Thoracic aorta (tissue), 2 donors: ENCODE measurements around the gene ZBTB24. TPM values are rescaled to one million over a fixed set of nuclear protein-coding genes. Genes with fewer than 3 reads are reported as not detected.

ENCODE experiments used
- ATAC-seq: fragments of 150-250 bp; one replicate; pipeline ENCODE4 v1.8.0; 2017; ENCODE audit warnings: low read depth; ENCODE audit not compliant: insufficient number of reproducible peaks, low FRiP score
- DNase-seq: peaks from one replicate; pipeline ENCODE4 v3.0.0-alpha.2; 2020; ENCODE audit warnings: low spot score
- H3K27ac ChIP-seq, 2 donors: fragments of 200-600 bp; sonication (generic); 1 replicate in 1 of 2; 2 replicates in 1 of 2; pipeline ENCODE4 v1.5.1; 2016; ENCODE audit warnings: mild to moderate bottlenecking in 2 of 2, moderate library complexity in 2 of 2
- H3K27me3 ChIP-seq: fragments of 200-600 bp; sonication (generic); replicated peaks from 2 replicates; pipeline ENCODE4 v1.6.0; 2016; ENCODE audit warnings: mild to moderate bottlenecking; ENCODE audit not compliant: insufficient read depth
- H3K36me3 ChIP-seq: fragments of 200-600 bp; sonication (generic); one replicate; pipeline ENCODE4 v1.5.1; 2016
- H3K4me1 ChIP-seq, 2 donors: fragments of 200-600 bp; sonication (generic); 1 replicate in 1 of 2; 2 replicates in 1 of 2; pipeline versions ENCODE4 v1.5.1 to v1.6.0; 2016; ENCODE audit warnings: low read depth in 2 of 2, mild to moderate bottlenecking in 1 of 2; ENCODE audit not compliant: control insufficient read depth in 1 of 2
- H3K4me3 ChIP-seq: fragments of 200-600 bp; sonication (generic); 2 replicates; pipeline ENCODE4 v1.5.1; 2016; ENCODE audit warnings: mild to moderate bottlenecking
- H3K9me3 ChIP-seq: fragments of 200-600 bp; sonication (generic); 2 replicates; pipeline ENCODE4 v1.5.1; 2016
- CTCF ChIP-seq: fragments of 200-600 bp; sonication (generic); IDR thresholded peaks from one replicate; pipeline ENCODE4 v1.5.1; 2019; ENCODE audit warnings: antibody characterized with exemption
- total RNA-seq, 2 donors: library from RNA; depleted of rRNA; stranded (reverse); fragments of >200 nt; gene quantifications; one replicate each; pipeline versions ENCODE4 v1.1.0 to v1.2.3, GENCODE V29; 2016

The ZBTB24 gene
- total RNA-seq, 2 donors from 2014 or later: 3.2 to 9.5 TPM

- DNase-seq: no peak
- peak; percentile 44 for TF ChIP-seq CTCF
- peak; percentile 41 for ATAC-seq
- peak within 1 kb of the TSS; percentile 95 for H3K4me3 ChIP-seq
- H3K4me1 ChIP-seq: peaks cover 9 to 31% of the 10 kb centered on the region in 2 donors
- H3K27ac ChIP-seq: peak within 1 kb of the TSS; percentile 73 to 90
- no peaks in the 10 kb centered on the region for H3K9me3 ChIP-seq
- H3K27me3 ChIP-seq: no peaks in the 10 kb centered on the region
- peaks cover 9% of the 10 kb centered on the region for H3K36me3 ChIP-seq
Measured at GRCh38 chr6:109455437-109456110, 27.4 kb downstream of the ZBTB24 start, which contains the start of gene MICAL1. TSS of gene MICAL1 (minus strand) at chr6:109455772. CDS start at chr6:109454196, 1,576 bp downstream.

DNA sequence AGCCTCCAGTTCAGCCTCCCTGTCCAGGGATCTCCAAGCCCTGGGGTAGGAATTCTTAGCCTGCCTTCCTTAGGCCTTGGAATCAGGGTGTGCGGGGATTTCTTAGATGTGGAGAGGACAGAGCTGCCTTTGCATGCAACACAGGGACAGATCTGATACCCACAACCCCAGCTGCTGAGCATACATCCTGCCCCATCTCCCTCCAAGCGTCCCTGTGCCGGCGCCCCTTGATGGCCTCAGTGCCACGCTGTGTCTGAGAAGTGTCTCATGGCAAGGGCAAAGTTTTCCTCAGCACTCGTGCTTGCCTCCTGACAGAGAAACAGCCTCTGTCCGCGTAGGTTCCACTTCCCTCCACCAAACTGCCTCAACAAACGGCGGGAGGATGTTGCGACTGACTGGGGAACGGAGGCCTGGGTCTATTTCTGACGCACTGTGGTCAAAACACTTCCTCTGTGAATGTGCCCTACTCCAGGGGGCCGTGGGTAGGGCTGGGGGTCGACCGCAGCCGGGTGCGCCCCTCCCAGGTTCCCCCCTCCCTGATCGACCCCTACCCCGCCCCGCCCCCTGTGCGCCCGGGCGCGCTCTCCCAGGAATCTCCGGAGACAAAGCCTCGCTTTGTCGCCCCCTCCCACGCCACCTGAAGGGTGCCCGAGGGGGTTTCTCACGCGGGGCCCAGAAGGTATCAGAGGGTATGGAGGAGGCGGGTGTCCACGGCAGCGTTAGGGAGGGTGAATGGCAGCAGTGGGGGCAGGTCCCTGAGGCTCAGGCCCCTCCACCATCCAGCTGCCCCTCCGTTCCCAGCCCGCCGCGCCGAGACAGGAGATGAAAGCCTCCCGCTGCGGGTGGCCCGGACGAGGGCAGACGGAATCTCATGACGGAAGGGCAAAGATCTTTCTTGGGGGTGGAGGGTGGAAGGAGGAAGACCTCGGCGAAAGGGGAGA, 28.3 kb downstream of the ZBTB24 start:
- H3K27me3 ChIP-seq: no peaks in the 10 kb centered on the region
- peaks cover 11% of the 10 kb centered on the region for H3K36me3 ChIP-seq
- peaks cover 9 to 31% of the 10 kb centered on the region in 2 donors for H3K4me1 ChIP-seq
- peak overlapping the region; percentile 95 for H3K4me3 ChIP-seq
- ATAC-seq (no peak), DNase-seq (no peak)
- peak overlapping the region; percentile 64 to 90 for H3K27ac ChIP-seq
- no peak for TF ChIP-seq CTCF
- H3K9me3 ChIP-seq: no peaks in the 10 kb centered on the region

DNA sequence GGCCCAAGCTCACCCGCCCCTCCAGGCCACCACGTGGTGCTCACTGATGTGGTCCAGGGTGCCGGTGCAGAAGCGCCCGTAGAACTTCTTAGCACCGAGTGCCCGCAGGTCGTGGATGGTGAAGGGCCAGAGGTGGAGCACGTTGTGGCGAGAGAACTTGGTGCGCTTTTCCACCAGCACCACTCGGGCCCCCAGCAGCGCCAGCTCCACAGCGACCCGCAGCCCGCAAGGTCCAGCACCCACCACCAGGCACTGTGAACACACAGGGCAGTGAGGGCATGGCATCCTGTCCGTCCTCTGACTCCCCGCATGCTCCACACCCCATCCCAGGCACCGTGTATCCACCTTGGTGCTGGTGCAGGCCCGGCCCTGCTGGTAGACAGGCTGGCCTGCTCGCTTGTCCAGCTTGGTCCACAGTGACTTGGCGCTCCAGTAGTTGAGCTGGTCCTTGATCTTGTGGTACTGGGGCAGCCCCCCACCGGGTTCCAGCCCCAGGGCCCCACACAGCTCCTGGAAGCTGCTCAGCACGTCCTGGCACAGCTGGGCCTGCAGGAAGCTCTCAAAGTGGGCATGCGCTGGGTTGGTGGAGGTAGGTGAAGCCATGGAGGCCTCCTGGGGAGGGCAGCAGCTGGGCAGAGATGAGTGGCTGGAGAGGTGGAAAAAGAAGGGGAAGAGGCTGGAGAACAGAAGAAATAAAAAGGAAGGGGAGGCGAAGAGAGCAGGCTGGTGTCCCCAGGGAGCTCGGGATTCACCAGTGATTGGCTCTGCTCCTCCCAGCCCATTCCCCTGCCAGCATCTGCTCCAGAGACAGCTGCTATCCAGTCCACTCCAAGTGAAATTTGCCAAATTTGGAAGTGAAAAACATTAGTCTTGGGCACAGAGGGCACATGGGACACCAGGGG, 29.2 kb downstream of the ZBTB24 start:
- TF ChIP-seq CTCF: no peak
- Histone ChIP-seq H3K4me3 (peak overlapping the region; percentile 95), H3K27ac (peak overlapping the region; percentile 64 to 90), H3K4me1 (peaks cover 9 to 31% of the 10 kb centered on the region in 2 donors), H3K9me3 (no peaks in the 10 kb centered on the region), H3K27me3 (no peaks in the 10 kb centered on the region), H3K36me3 (peaks cover 11% of the 10 kb centered on the region)
- DNase-seq (no peak), ATAC-seq (no peak)

- H3K9me3 ChIP-seq: no peaks in the 10 kb centered on the region
- H3K27ac ChIP-seq: no peak overlapping the region
- H3K4me3 ChIP-seq: no peak overlapping the region
- DNase-seq (no peak), ATAC-seq (no peak)
- peaks cover 11% of the 10 kb centered on the region for H3K36me3 ChIP-seq
- H3K4me1 ChIP-seq: peaks cover 9 to 31% of the 10 kb centered on the region in 2 donors
- no peak for TF ChIP-seq CTCF
- no peaks in the 10 kb centered on the region for H3K27me3 ChIP-seq
Measured at GRCh38 chr6:109453156-109453555, 29.9 kb downstream of the ZBTB24 start.
